Hepatocyte (in vitro differentiated cells): ENCODE measurements around the gene UQCRH.

ENCODE experiments used
- EZH2 ChIP-seq: fragments of 200-600 bp; sonication (generic); IDR thresholded peaks from 2 replicates; pipeline ENCODE4 v1.6.1; 2016; ENCODE audit warnings: antibody characterized with exemption, mild to moderate bottlenecking, borderline replicate concordance
- TF ChIP-seq, protein P1 (sequence below): fragments of 200-600 bp; sonication (generic); IDR thresholded peaks from 2 replicates; pipeline ENCODE4 v1.5.1; 2016; ENCODE audit warnings: antibody characterized with exemption, mild to moderate bottlenecking; ENCODE audit not compliant: poor library complexity

- TF ChIP-seq, protein P1, sequence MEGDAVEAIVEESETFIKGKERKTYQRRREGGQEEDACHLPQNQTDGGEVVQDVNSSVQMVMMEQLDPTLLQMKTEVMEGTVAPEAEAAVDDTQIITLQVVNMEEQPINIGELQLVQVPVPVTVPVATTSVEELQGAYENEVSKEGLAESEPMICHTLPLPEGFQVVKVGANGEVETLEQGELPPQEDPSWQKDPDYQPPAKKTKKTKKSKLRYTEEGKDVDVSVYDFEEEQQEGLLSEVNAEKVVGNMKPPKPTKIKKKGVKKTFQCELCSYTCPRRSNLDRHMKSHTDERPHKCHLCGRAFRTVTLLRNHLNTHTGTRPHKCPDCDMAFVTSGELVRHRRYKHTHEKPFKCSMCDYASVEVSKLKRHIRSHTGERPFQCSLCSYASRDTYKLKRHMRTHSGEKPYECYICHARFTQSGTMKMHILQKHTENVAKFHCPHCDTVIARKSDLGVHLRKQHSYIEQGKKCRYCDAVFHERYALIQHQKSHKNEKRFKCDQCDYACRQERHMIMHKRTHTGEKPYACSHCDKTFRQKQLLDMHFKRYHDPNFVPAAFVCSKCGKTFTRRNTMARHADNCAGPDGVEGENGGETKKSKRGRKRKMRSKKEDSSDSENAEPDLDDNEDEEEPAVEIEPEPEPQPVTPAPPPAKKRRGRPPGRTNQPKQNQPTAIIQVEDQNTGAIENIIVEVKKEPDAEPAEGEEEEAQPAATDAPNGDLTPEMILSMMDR, result no peak
- no peak for TF ChIP-seq EZH2
These were observed 2.1 kb upstream of the UQCRH start for GRCh38 chr1:46301406-46301807.
